Measurements from ENCODE around the gene TMEM9.

Gene TMEM9

GRCh38 chr1:201154389-201155165 is at the start of gene TMEM9:
TMEM9 (minus strand) TSS chr1:201154474; CDS start chr1:201153923, 551 bp downstream.
- peak; percentile 98 for DNase-seq (ENCODE audit: low spot score)

- DNase-seq (ENCODE audit: low spot score): no peak
Observed at GRCh38 chr1:201198598-201198997, 44.3 kb upstream of the TMEM9 start.

GRCh38 chr1:201194046-201194445 is 39.8 kb upstream of the TMEM9 start:
- DNase-seq (ENCODE audit: low spot score): no peak

- DNase-seq (ENCODE audit: low spot score): no peak
Observed at GRCh38 chr1:201192261-201192788, 38.1 kb upstream of the TMEM9 start.

GRCh38 chr1:201191653-201192260 is 37.5 kb upstream of the TMEM9 start:
- DNase-seq (ENCODE audit: low spot score): no peak

GRCh38 chr1:201190624-201191051 is 36.4 kb upstream of the TMEM9 start, which contains the start of gene IGFN1:
IGFN1 (plus strand) TSS chr1:201190824; CDS start chr1:201193294, 2,470 bp downstream.
- DNase-seq (ENCODE audit: low spot score): no peak

- DNase-seq (ENCODE audit: low spot score): no peak
Observed at GRCh38 chr1:201190005-201190404, 35.7 kb upstream of the TMEM9 start.

GRCh38 chr1:201189085-201189484 is 34.8 kb upstream of the TMEM9 start:
- no peak for DNase-seq (ENCODE audit: low spot score)

- no peak for DNase-seq (ENCODE audit: low spot score)
Observed at GRCh38 chr1:201186192-201186591, 31.9 kb upstream of the TMEM9 start.

GRCh38 chr1:201185527-201186128 is 31.4 kb upstream of the TMEM9 start:
- no peak for DNase-seq (ENCODE audit: low spot score)

GRCh38 chr1:201185123-201185453 is 30.8 kb upstream of the TMEM9 start:
- DNase-seq (ENCODE audit: low spot score): no peak

GRCh38 chr1:201184307-201185122 is 30.2 kb upstream of the TMEM9 start:
- no peak for DNase-seq (ENCODE audit: low spot score)

- DNase-seq (ENCODE audit: low spot score): no peak
Observed at GRCh38 chr1:201183753-201184152, 29.5 kb upstream of the TMEM9 start.

- no peak for DNase-seq (ENCODE audit: low spot score)
Observed at GRCh38 chr1:201183209-201183608, 28.9 kb upstream of the TMEM9 start.

GRCh38 chr1:201181726-201182125 is 27.5 kb upstream of the TMEM9 start:
- no peak for DNase-seq (ENCODE audit: low spot score)

- no peak for DNase-seq (ENCODE audit: low spot score)
Observed at GRCh38 chr1:201181323-201181722, 27.0 kb upstream of the TMEM9 start.

- DNase-seq (ENCODE audit: low spot score): no peak
Observed at GRCh38 chr1:201180901-201181300, 26.6 kb upstream of the TMEM9 start.

- no peak for DNase-seq (ENCODE audit: low spot score)
Observed at GRCh38 chr1:201180141-201180540, 25.9 kb upstream of the TMEM9 start.

GRCh38 chr1:201178718-201179117 is 24.4 kb upstream of the TMEM9 start:
- no peak for DNase-seq (ENCODE audit: low spot score)

GRCh38 chr1:201176940-201177339 is 22.7 kb upstream of the TMEM9 start:
- no peak for DNase-seq (ENCODE audit: low spot score)

- DNase-seq (ENCODE audit: low spot score): no peak
Observed at GRCh38 chr1:201175820-201176500, 21.7 kb upstream of the TMEM9 start.
